ENCODE measurements around the gene LRBA. TPM values are rescaled to one million over a fixed set of nuclear protein-coding genes. Genes with fewer than 3 reads are reported as not detected.

Gene LRBA
- total RNA-seq, 2 donors from 2014 or later = 50.1 to 59.9 TPM

GRCh38 chr4:150771382-150771781 is 243.7 kb downstream of the LRBA start:
- DNase-seq = peak in 1 of 4 donors; percentile 12
- H3K9me3 ChIP-seq = no peaks in the 10 kb centered on the region
- H3K4me3 ChIP-seq = no peak overlapping the region
- intact Hi-C loops (cut with DNase I) = no loop called here
- peaks cover 11% of the 10 kb centered on the region for H3K4me1 ChIP-seq
- no peaks in the 10 kb centered on the region for H3K36me3 ChIP-seq (replicated peaks in 1 of 2; ENCODE audit: insufficient read depth in 1 of 2, low read depth in 2 of 2)
- no peak for ATAC-seq
- no peak overlapping the region for H3K27ac ChIP-seq
- H3K27me3 ChIP-seq = no peaks in the 10 kb centered on the region
- WGBS, 2 donors = 94 to 100% methylated on average over 1 of the region's 1 CpG
- TF ChIP-seq POLR2A (IDR thresholded peaks at IDR 0.05) = no peak
- no peak for TF ChIP-seq CTCF (IDR thresholded peaks at IDR 0.05)

- WGBS, 2 donors = 89 to 100% methylated on average over 4 of the region's 4 CpGs
- TF ChIP-seq POLR2A (IDR thresholded peaks at IDR 0.05) (no peak), CTCF (IDR thresholded peaks at IDR 0.05) (no peak)
- Histone ChIP-seq H3K4me3 (no peak overlapping the region), H3K9me3 (no peaks in the 10 kb centered on the region), H3K27ac (peak overlapping the region in 1 of 4 donors; percentile 30), H3K27me3 (no peaks in the 10 kb centered on the region), H3K4me1 (peaks cover 11% of the 10 kb centered on the region), H3K36me3 (replicated peaks in 1 of 2; ENCODE audit: insufficient read depth in 1 of 2, low read depth in 2 of 2) (no peaks in the 10 kb centered on the region)
- DNase-seq (no peak), ATAC-seq (no peak)
- intact Hi-C loops (cut with DNase I) = no loop called here
Observed at GRCh38 chr4:150769845-150770244, 245.2 kb downstream of the LRBA start.

DNA sequence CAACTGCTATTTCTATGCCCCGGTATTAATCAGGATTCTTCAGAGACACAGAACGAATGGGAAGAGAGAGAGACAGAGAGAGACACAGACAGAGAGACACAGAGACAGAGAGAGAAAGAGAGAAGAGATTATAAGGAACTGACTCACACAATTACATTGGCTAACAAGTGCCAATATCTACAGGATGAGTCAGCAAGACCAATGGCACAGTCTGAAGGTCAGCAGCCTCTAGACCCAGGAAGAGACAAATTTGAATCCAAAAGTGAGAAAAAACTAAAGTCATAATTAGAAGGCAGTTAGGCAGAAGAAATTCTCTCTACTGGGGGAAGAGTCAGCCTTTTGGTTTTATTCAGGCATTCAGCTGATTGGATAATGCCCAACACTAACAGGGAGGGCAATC is 245.8 kb downstream of the LRBA start:
- Histone ChIP-seq H3K4me1 (peaks cover 11% of the 10 kb centered on the region), H3K36me3 (replicated peaks in 1 of 2; ENCODE audit: insufficient read depth in 1 of 2, low read depth in 2 of 2) (no peaks in the 10 kb centered on the region), H3K27ac (peak overlapping the region in 2 of 4 donors; percentile 30 to 41), H3K27me3 (no peaks in the 10 kb centered on the region), H3K4me3 (no peak overlapping the region), H3K9me3 (no peaks in the 10 kb centered on the region)
- peak; percentile 29 to 64 (median 45) for DNase-seq
- 84 to 88% methylated on average over 2 of the region's 2 CpGs for WGBS, 2 donors
- no peak for TF ChIP-seq CTCF (IDR thresholded peaks at IDR 0.05)
- no peak for TF ChIP-seq POLR2A (IDR thresholded peaks at IDR 0.05)
- ATAC-seq = peak; percentile 96
- intact Hi-C loops (cut with DNase I) = no loop called here

DNA sequence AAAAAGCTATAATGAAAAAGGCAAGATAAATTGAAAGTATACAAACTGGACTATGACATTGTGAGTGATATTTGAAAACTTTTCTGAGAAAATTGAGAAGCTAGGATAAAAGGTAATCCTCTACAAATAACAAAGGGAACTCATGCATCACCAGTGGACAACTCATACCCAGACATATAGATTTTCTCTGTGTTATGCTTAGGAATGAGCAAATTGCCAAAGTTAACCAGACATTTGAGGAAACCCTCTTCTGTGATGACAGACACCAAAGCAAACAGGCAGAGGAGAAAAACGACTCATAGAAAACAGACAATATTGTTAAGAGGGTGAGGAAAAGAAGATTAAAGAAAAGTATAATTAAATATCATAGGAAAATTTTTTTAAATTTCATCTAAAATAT is 246.6 kb downstream of the LRBA start:
- 78 to 80% methylated on average over 1 of the region's 1 CpG for WGBS, 2 donors
- ATAC-seq = no peak
- Histone ChIP-seq H3K4me3 (no peak overlapping the region), H3K27me3 (no peaks in the 10 kb centered on the region), H3K4me1 (peaks cover 11% of the 10 kb centered on the region), H3K27ac (no peak overlapping the region), H3K9me3 (no peaks in the 10 kb centered on the region), H3K36me3 (replicated peaks in 1 of 2; ENCODE audit: insufficient read depth in 1 of 2, low read depth in 2 of 2) (no peaks in the 10 kb centered on the region)
- TF ChIP-seq CTCF (IDR thresholded peaks at IDR 0.05) = no peak
- TF ChIP-seq POLR2A (IDR thresholded peaks at IDR 0.05) = no peak
- no peak for DNase-seq
- intact Hi-C loops (cut with DNase I) = no loop called here

GRCh38 chr4:150765216-150765615 is 249.9 kb downstream of the LRBA start:
- intact Hi-C loops (cut with DNase I) = no loop called here
- H3K27me3 ChIP-seq = no peaks in the 10 kb centered on the region
- no peak overlapping the region for H3K27ac ChIP-seq
- DNase-seq (no peak), ATAC-seq (no peak)
- no peak overlapping the region for H3K4me3 ChIP-seq
- H3K4me1 ChIP-seq = peaks cover 11% of the 10 kb centered on the region
- WGBS, 2 donors = 90 to 95% methylated on average over 2 of the region's 2 CpGs
- no peaks in the 10 kb centered on the region for H3K36me3 ChIP-seq (replicated peaks in 1 of 2; ENCODE audit: insufficient read depth in 1 of 2, low read depth in 2 of 2)
- TF ChIP-seq POLR2A (IDR thresholded peaks at IDR 0.05) (no peak), CTCF (IDR thresholded peaks at IDR 0.05) (no peak)
- H3K9me3 ChIP-seq = no peaks in the 10 kb centered on the region

Data from body of pancreas (tissue), 4 donors.